Measurements from ENCODE around the gene IL5RA.

The IL5RA gene

GRCh38 chr3:3087279-3087678 is 22.9 kb downstream of the IL5RA start:
- H3K4me1 ChIP-seq (ENCODE audit: control insufficient read depth in 1 of 2, insufficient read depth in 2 of 2, low read length in 2 of 2) = no peaks in the 10 kb centered on the region
- H3K79me1 ChIP-seq (ENCODE audit: low read length) = no peaks in the 10 kb centered on the region
- no peaks in the 10 kb centered on the region for H3K27me3 ChIP-seq (ENCODE audit: insufficient read depth, low read length)
- H2BK5ac ChIP-seq (ENCODE audit: low read depth, low read length, poor library complexity) = no peak overlapping the region
- H2BK120ac ChIP-seq (ENCODE audit: insufficient read depth, low read length, poor library complexity) = no peak overlapping the region
- H4K12ac ChIP-seq (ENCODE audit: low read depth, low read length) = no peak overlapping the region
- no peak overlapping the region for H4K91ac ChIP-seq (ENCODE audit: low read depth, low read length)
- no peak overlapping the region for H3K4ac ChIP-seq (ENCODE audit: low read depth, low read length)
- no peak overlapping the region for H2AFZ ChIP-seq (ENCODE audit: insufficient read depth, low read length, poor library complexity)
- no peaks in the 10 kb centered on the region for H3K36me3 ChIP-seq (ENCODE audit: control insufficient read depth in 1 of 2, insufficient read depth in 2 of 2, low read length in 2 of 2)
- H2AK5ac ChIP-seq (ENCODE audit: low read length) = no peak overlapping the region
- H3K18ac ChIP-seq (ENCODE audit: low read length) = no peak overlapping the region
- H3K79me2 ChIP-seq (ENCODE audit: control insufficient read depth, insufficient read depth, low read length, poor library complexity) = no peaks in the 10 kb centered on the region
- no peak overlapping the region for H2BK12ac ChIP-seq (ENCODE audit: low read length)
- no peak overlapping the region for H3K9ac ChIP-seq (ENCODE audit: low read length)
- no peak overlapping the region for H3K4me3 ChIP-seq (ENCODE audit: low read depth, low read length)
- no peak overlapping the region for H4K8ac ChIP-seq (ENCODE audit: low read depth, low read length)
- H3K27ac ChIP-seq (ENCODE audit: low read depth, low read length) = no peak overlapping the region
- no peak overlapping the region for H3K23ac ChIP-seq (ENCODE audit: low read length)
- H3K14ac ChIP-seq (ENCODE audit: low read length) = no peak overlapping the region
- H3K9me3 ChIP-seq (ENCODE audit: insufficient read depth, low read depth, low read length) = peaks cover 3% of the 10 kb centered on the region
- no peak for DNase-seq
- H3K4me2 ChIP-seq (ENCODE audit: low read length) = no peak overlapping the region

GRCh38 chr3:3086239-3086638 is 23.9 kb downstream of the IL5RA start:
- H3K79me1 ChIP-seq (ENCODE audit: low read length) = no peaks in the 10 kb centered on the region
- no peak overlapping the region for H2BK120ac ChIP-seq (ENCODE audit: insufficient read depth, low read length, poor library complexity)
- no peak overlapping the region for H3K18ac ChIP-seq (ENCODE audit: low read length)
- no peak overlapping the region for H4K12ac ChIP-seq (ENCODE audit: low read depth, low read length)
- no CpG with 5 or more reads among the region's 6 CpGs for WGBS (ENCODE audit: extremely low coverage, insufficient coverage, insufficient read length)
- no peak overlapping the region for H4K8ac ChIP-seq (ENCODE audit: low read depth, low read length)
- H2AK5ac ChIP-seq (ENCODE audit: low read length) = no peak overlapping the region
- H3K4ac ChIP-seq (ENCODE audit: low read depth, low read length) = no peak overlapping the region
- no peak overlapping the region for H3K4me2 ChIP-seq (ENCODE audit: low read length)
- no peak overlapping the region for H3K4me3 ChIP-seq (ENCODE audit: low read depth, low read length)
- no peak overlapping the region for H3K14ac ChIP-seq (ENCODE audit: low read length)
- no peaks in the 10 kb centered on the region for H3K79me2 ChIP-seq (ENCODE audit: control insufficient read depth, insufficient read depth, low read length, poor library complexity)
- no peaks in the 10 kb centered on the region for H3K36me3 ChIP-seq (ENCODE audit: control insufficient read depth in 1 of 2, insufficient read depth in 2 of 2, low read length in 2 of 2)
- no peaks in the 10 kb centered on the region for H3K4me1 ChIP-seq (ENCODE audit: control insufficient read depth in 1 of 2, insufficient read depth in 2 of 2, low read length in 2 of 2)
- H2BK12ac ChIP-seq (ENCODE audit: low read length) = no peak overlapping the region
- H3K27me3 ChIP-seq (ENCODE audit: insufficient read depth, low read length) = no peaks in the 10 kb centered on the region
- H3K27ac ChIP-seq (ENCODE audit: low read depth, low read length) = no peak overlapping the region
- no peak overlapping the region for H2AFZ ChIP-seq (ENCODE audit: insufficient read depth, low read length, poor library complexity)
- no peak overlapping the region for H2BK5ac ChIP-seq (ENCODE audit: low read depth, low read length, poor library complexity)
- peaks cover 3% of the 10 kb centered on the region for H3K9me3 ChIP-seq (ENCODE audit: insufficient read depth, low read depth, low read length)
- H3K9ac ChIP-seq (ENCODE audit: low read length) = no peak overlapping the region
- no peak for DNase-seq
- H4K91ac ChIP-seq (ENCODE audit: low read depth, low read length) = no peak overlapping the region
- no peak overlapping the region for H3K23ac ChIP-seq (ENCODE audit: low read length)

GRCh38 chr3:3085782-3086181 is 24.4 kb downstream of the IL5RA start:
- no peak overlapping the region for H3K23ac ChIP-seq (ENCODE audit: low read length)
- no peak overlapping the region for H4K8ac ChIP-seq (ENCODE audit: low read depth, low read length)
- no peak overlapping the region for H2BK120ac ChIP-seq (ENCODE audit: insufficient read depth, low read length, poor library complexity)
- H3K27me3 ChIP-seq (ENCODE audit: insufficient read depth, low read length) = no peaks in the 10 kb centered on the region
- no peak overlapping the region for H2BK12ac ChIP-seq (ENCODE audit: low read length)
- no CpG with 5 or more reads among the region's 6 CpGs for WGBS (ENCODE audit: extremely low coverage, insufficient coverage, insufficient read length)
- H3K9me3 ChIP-seq (ENCODE audit: insufficient read depth, low read depth, low read length) = peaks cover 3% of the 10 kb centered on the region
- H4K12ac ChIP-seq (ENCODE audit: low read depth, low read length) = no peak overlapping the region
- H2AK5ac ChIP-seq (ENCODE audit: low read length) = no peak overlapping the region
- H3K14ac ChIP-seq (ENCODE audit: low read length) = no peak overlapping the region
- no peaks in the 10 kb centered on the region for H3K4me1 ChIP-seq (ENCODE audit: control insufficient read depth in 1 of 2, insufficient read depth in 2 of 2, low read length in 2 of 2)
- no peak overlapping the region for H3K27ac ChIP-seq (ENCODE audit: low read depth, low read length)
- no peaks in the 10 kb centered on the region for H3K79me2 ChIP-seq (ENCODE audit: control insufficient read depth, insufficient read depth, low read length, poor library complexity)
- no peak overlapping the region for H3K4me3 ChIP-seq (ENCODE audit: low read depth, low read length)
- H3K18ac ChIP-seq (ENCODE audit: low read length) = no peak overlapping the region
- H2AFZ ChIP-seq (ENCODE audit: insufficient read depth, low read length, poor library complexity) = no peak overlapping the region
- H3K4me2 ChIP-seq (ENCODE audit: low read length) = no peak overlapping the region
- no peak overlapping the region for H2BK5ac ChIP-seq (ENCODE audit: low read depth, low read length, poor library complexity)
- H3K4ac ChIP-seq (ENCODE audit: low read depth, low read length) = no peak overlapping the region
- H3K79me1 ChIP-seq (ENCODE audit: low read length) = no peaks in the 10 kb centered on the region
- no peak for DNase-seq
- H3K9ac ChIP-seq (ENCODE audit: low read length) = no peak overlapping the region
- H4K91ac ChIP-seq (ENCODE audit: low read depth, low read length) = no peak overlapping the region
- H3K36me3 ChIP-seq (ENCODE audit: control insufficient read depth in 1 of 2, insufficient read depth in 2 of 2, low read length in 2 of 2) = no peaks in the 10 kb centered on the region

GRCh38 chr3:3084890-3085289 is 25.3 kb downstream of the IL5RA start:
- Histone ChIP-seq H3K4me1 (ENCODE audit: control insufficient read depth in 1 of 2, insufficient read depth in 2 of 2, low read length in 2 of 2) (no peaks in the 10 kb centered on the region), H2BK120ac (ENCODE audit: insufficient read depth, low read length, poor library complexity) (no peak overlapping the region), H3K9me3 (ENCODE audit: insufficient read depth, low read depth, low read length) (peaks cover 3% of the 10 kb centered on the region), H3K18ac (ENCODE audit: low read length) (no peak overlapping the region), H4K12ac (ENCODE audit: low read depth, low read length) (no peak overlapping the region), H3K4me3 (ENCODE audit: low read depth, low read length) (no peak overlapping the region), H3K14ac (ENCODE audit: low read length) (no peak overlapping the region), H3K4me2 (ENCODE audit: low read length) (no peak overlapping the region), H2BK5ac (ENCODE audit: low read depth, low read length, poor library complexity) (no peak overlapping the region), H2AFZ (ENCODE audit: insufficient read depth, low read length, poor library complexity) (no peak overlapping the region), H3K9ac (ENCODE audit: low read length) (no peak overlapping the region), H4K91ac (ENCODE audit: low read depth, low read length) (no peak overlapping the region), H3K4ac (ENCODE audit: low read depth, low read length) (no peak overlapping the region), H3K23ac (ENCODE audit: low read length) (no peak overlapping the region), H4K8ac (ENCODE audit: low read depth, low read length) (no peak overlapping the region), H3K27ac (ENCODE audit: low read depth, low read length) (no peak overlapping the region), H2BK12ac (ENCODE audit: low read length) (no peak overlapping the region), H3K79me2 (ENCODE audit: control insufficient read depth, insufficient read depth, low read length, poor library complexity) (no peaks in the 10 kb centered on the region), H3K27me3 (ENCODE audit: insufficient read depth, low read length) (no peaks in the 10 kb centered on the region), H3K36me3 (ENCODE audit: control insufficient read depth in 1 of 2, insufficient read depth in 2 of 2, low read length in 2 of 2) (no peaks in the 10 kb centered on the region), H2AK5ac (ENCODE audit: low read length) (no peak overlapping the region), H3K79me1 (ENCODE audit: low read length) (no peaks in the 10 kb centered on the region)
- no CpG with 5 or more reads among the region's 3 CpGs for WGBS (ENCODE audit: extremely low coverage, insufficient coverage, insufficient read length)
- no peak for DNase-seq
